ENCODE results near the gene JUN. TPM values are rescaled to one million over a fixed set of nuclear protein-coding genes. Genes with fewer than 3 reads are reported as not detected.

Gene JUN
- total RNA-seq, 1 experiment from 2014 or later, result 14.2 TPM

- no peak overlapping the region for H3T11ph ChIP-seq (ENCODE audit: low read length)
- no peak for DNase-seq
- H3K27me3 ChIP-seq (ENCODE audit: insufficient read depth, low read length), result no peaks in the 10 kb centered on the region; the same call in 1 of the 2 replicates
Observed at GRCh38 chr1:58769809-58770320, 14.0 kb downstream of the JUN start.

More at GRCh38 chr1:58769809-58770320, 14.0 kb downstream of the JUN start:
- Histone ChIP-seq H2BK120ac (ENCODE audit: low read depth, low read length, poor library complexity, severe bottlenecking) (no peak overlapping the region), H3K9me3 (ENCODE audit: control insufficient read depth, low read depth, low read length) (no peaks in the 10 kb centered on the region), H2AFZ (ENCODE audit: low read length) (no peak overlapping the region), H2BK12ac (ENCODE audit: insufficient read length, low read depth, low read length) (no peak overlapping the region), H3K23ac (ENCODE audit: insufficient read length, low read depth, low read length) (no peak overlapping the region), H3K4me1 (ENCODE audit: insufficient read depth, low read length) (no peaks in the 10 kb centered on the region), H2BK20ac (ENCODE audit: low read depth, low read length, poor library complexity, severe bottlenecking) (no peak overlapping the region), H3K14ac (ENCODE audit: insufficient read depth, low read length) (no peak overlapping the region), H3K4ac (ENCODE audit: low read depth, low read length) (no peak overlapping the region), H3K18ac (ENCODE audit: insufficient read length, low read depth, low read length) (no peak overlapping the region), H3K4me2 (ENCODE audit: insufficient read depth, insufficient read length, low read length) (no peak overlapping the region), H3K9ac (ENCODE audit: extremely low read depth, insufficient read length, low read length) (no peak overlapping the region), H2AK5ac (ENCODE audit: insufficient read length, low read length) (no peak overlapping the region), H3K79me1 (ENCODE audit: insufficient read depth, low read depth, low read length, poor library complexity, severe bottlenecking) (no peaks in the 10 kb centered on the region), H4K5ac (ENCODE audit: insufficient read length, low read depth, low read length) (no peak overlapping the region), H4K91ac (ENCODE audit: insufficient read length, low read depth, low read length) (no peak overlapping the region), H3K56ac (ENCODE audit: insufficient read length, low read depth, low read length) (no peak overlapping the region), H3K23me2 (ENCODE audit: insufficient read length, low read depth, low read length, poor library complexity, severe bottlenecking) (no peaks in the 10 kb centered on the region), H2BK5ac (ENCODE audit: insufficient read length, low read length) (no peak overlapping the region), H3K79me2 (ENCODE audit: insufficient read depth, low read length) (no peaks in the 10 kb centered on the region), H3K27ac (ENCODE audit: insufficient read length, low read depth, low read length) (no peak overlapping the region), H4K20me1 (ENCODE audit: control insufficient read depth, insufficient read depth, insufficient read length) (no peaks in the 10 kb centered on the region), H4K8ac (replicated peaks; ENCODE audit: insufficient read length, low read depth, low read length) (no peak overlapping the region), H2BK15ac (ENCODE audit: low read depth, low read length) (no peak overlapping the region)
- no CpG with 5 or more reads among the region's 9 CpGs for WGBS (ENCODE audit: extremely low coverage, insufficient read length, low lambda C conversion rate)
- Mint-ChIP-seq H3K4me3 (no peak overlapping the region), H3K36me3 (ENCODE audit: insufficient read depth in 1 of 3, low read depth in 3 of 3) (no peaks in the 10 kb centered on the region), H3K27me3 (ENCODE audit: low read depth) (no peaks in the 10 kb centered on the region), H3K27ac (no peak overlapping the region), H3K4me1 (peaks cover 6 to 11% of the 10 kb centered on the region in 2 experiments), H3K9me3 (no peaks in the 10 kb centered on the region)
- TF ChIP-seq CTCF (conservative IDR thresholded peaks at IDR 0.05), result no peak

Measured in H9 (cell line).